Vagina (tissue), 2 donors: ENCODE measurements around the gene RPL32. TPM values are rescaled to one million over a fixed set of nuclear protein-coding genes. Genes with fewer than 3 reads are reported as not detected.

ENCODE experiments used
- DNase-seq, 2 donors: peaks; one replicate each; pipeline ENCODE4 v3.0.0-alpha.2; 2017; ENCODE audit errors: extremely low spot score in 2 of 2
- H3K27ac ChIP-seq: fragments of 200-600 bp; sonication (generic); one replicate; pipeline ENCODE4 v1.5.1; 2019
- H3K27me3 ChIP-seq: fragments of 200-600 bp; sonication (generic); one replicate; pipeline ENCODE4 v1.5.1; 2019
- H3K36me3 ChIP-seq, 2 donors: fragments of 200-600 bp; sonication (generic); one replicate each; pipeline ENCODE4 v1.5.1; 2017 to 2019
- H3K4me1 ChIP-seq: fragments of 200-600 bp; sonication (generic); one replicate; pipeline ENCODE4 v1.5.1; 2019
- H3K4me3 ChIP-seq, 2 donors: fragments of 200-600 bp; sonication (generic); 1 replicate in 1 of 2; 2 replicates in 1 of 2; pipeline ENCODE4 v1.5.1; 2016 to 2019
- H3K9me3 ChIP-seq: fragments of 200-600 bp; sonication (generic); one replicate; pipeline ENCODE4 v1.5.1; 2019
- POLR2A ChIP-seq, 2 donors: fragments of 450-650 bp; IDR thresholded peaks; one replicate each; pipeline ENCODE4 v1.6.1; 2017; ENCODE audit warnings: antibody characterized with exemption in 2 of 2, mild to moderate bottlenecking in 2 of 2, moderate library complexity in 2 of 2
- POLR2AphosphoS5 ChIP-seq, 2 donors: sonication (generic); formaldehyde crosslinking; IDR thresholded peaks; one replicate each; pipeline ENCODE4 v1.9.0; 2017; ENCODE audit warnings: antibody characterized with exemption in 2 of 2, mild to moderate bottlenecking in 2 of 2, low read depth in 1 of 2; ENCODE audit not compliant: insufficient read depth in 1 of 2
- intact Hi-C: fragments of 100-400 bp; cut with DNase I; formaldehyde crosslinking; loops from one replicate; pipeline ENCODE4 v1.15.1; 2023
- total RNA-seq: library from RNA; depleted of rRNA; stranded (reverse); fragments of >200 nt; gene quantifications from one replicate; pipeline ENCODE4 v1.2.3, GENCODE V29; 2016
- TF ChIP-seq, protein P1 (sequence below), 3 experiments: fragments of 450-650 bp in 2 of 3; fragments of 200-600 bp in 1 of 3; sonication (generic) in 1 of 3; IDR thresholded peaks; one replicate each; pipeline ENCODE4 v1.5.1; 2017 to 2019; ENCODE audit warnings: antibody characterized with exemption in 3 of 3, mild to moderate bottlenecking in 2 of 3, moderate library complexity in 2 of 3

RPL32 gene
- total RNA-seq, 1 donor from 2014 or later: 2,085 TPM

DNA sequence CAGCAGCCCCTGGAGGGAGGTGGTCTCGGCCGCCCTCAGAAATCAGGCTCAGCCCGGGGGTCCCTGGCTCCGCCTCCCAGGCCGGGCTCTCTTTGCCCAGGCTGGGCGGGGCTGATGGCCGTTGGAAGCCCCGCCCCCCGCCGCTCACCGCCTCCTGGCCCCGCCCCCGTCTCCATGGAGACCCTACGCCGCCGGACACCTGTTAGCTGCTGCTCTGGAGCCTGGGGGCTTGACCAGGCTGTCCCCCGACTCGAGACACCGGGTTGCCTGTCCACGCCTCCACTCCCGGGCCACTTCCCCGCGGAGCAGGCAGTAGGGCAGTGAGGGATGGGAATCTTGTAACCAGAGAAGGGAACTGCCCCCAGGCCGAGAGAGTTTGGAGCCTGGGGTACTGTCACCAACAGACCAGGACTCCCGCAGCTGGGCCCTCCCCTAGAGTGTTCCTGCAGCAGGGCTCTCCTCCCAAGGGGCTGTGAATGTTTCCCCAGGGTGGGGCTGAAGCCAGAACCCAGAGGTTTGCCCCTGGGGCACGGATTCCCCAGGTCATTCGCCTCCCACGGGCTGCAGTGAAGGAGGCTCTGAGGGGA lies 27.8 kb upstream of the RPL32 start:
- no peaks in the 10 kb centered on the region for H3K9me3 ChIP-seq
- no peak for DNase-seq

GRCh38 chr3:12868039-12869034 lies 27.0 kb upstream of the RPL32 start:
- intact Hi-C loops: no loop called here
- Histone ChIP-seq H3K27ac (no peak overlapping the region), H3K4me3 (no peak overlapping the region), H3K36me3 (no peaks in the 10 kb centered on the region), H3K4me1 (peaks cover 15% of the 10 kb centered on the region), H3K27me3 (no peaks in the 10 kb centered on the region), H3K9me3 (no peaks in the 10 kb centered on the region)
- TF ChIP-seq POLR2A (IDR thresholded peaks at IDR 0.05) (no peak), POLR2AphosphoS5 (IDR thresholded peaks at IDR 0.05; ENCODE audit: insufficient read depth in 1 of 2, low read depth in 1 of 2) (peak in 1 of 2 donors; percentile 58)
- TF ChIP-seq, protein P1, sequence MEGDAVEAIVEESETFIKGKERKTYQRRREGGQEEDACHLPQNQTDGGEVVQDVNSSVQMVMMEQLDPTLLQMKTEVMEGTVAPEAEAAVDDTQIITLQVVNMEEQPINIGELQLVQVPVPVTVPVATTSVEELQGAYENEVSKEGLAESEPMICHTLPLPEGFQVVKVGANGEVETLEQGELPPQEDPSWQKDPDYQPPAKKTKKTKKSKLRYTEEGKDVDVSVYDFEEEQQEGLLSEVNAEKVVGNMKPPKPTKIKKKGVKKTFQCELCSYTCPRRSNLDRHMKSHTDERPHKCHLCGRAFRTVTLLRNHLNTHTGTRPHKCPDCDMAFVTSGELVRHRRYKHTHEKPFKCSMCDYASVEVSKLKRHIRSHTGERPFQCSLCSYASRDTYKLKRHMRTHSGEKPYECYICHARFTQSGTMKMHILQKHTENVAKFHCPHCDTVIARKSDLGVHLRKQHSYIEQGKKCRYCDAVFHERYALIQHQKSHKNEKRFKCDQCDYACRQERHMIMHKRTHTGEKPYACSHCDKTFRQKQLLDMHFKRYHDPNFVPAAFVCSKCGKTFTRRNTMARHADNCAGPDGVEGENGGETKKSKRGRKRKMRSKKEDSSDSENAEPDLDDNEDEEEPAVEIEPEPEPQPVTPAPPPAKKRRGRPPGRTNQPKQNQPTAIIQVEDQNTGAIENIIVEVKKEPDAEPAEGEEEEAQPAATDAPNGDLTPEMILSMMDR (IDR thresholded peaks at IDR 0.05): peak; percentile 88 to 94 (median 88)
- DNase-seq: no peak

More for the DNA sequence above, 27.8 kb upstream of the RPL32 start:
- no peaks in the 10 kb centered on the region for H3K27me3 ChIP-seq
- H3K27ac ChIP-seq: no peak overlapping the region
- H3K4me3 ChIP-seq: no peak overlapping the region
- no peak for TF ChIP-seq POLR2A (IDR thresholded peaks at IDR 0.05)
- no peak for TF ChIP-seq POLR2AphosphoS5 (IDR thresholded peaks at IDR 0.05; ENCODE audit: insufficient read depth in 1 of 2, low read depth in 1 of 2)
- TF ChIP-seq, protein P1 (IDR thresholded peaks at IDR 0.05): no peak
- no peaks in the 10 kb centered on the region for H3K36me3 ChIP-seq
- intact Hi-C loops: no loop called here
- H3K4me1 ChIP-seq: peaks cover 15% of the 10 kb centered on the region

DNA sequence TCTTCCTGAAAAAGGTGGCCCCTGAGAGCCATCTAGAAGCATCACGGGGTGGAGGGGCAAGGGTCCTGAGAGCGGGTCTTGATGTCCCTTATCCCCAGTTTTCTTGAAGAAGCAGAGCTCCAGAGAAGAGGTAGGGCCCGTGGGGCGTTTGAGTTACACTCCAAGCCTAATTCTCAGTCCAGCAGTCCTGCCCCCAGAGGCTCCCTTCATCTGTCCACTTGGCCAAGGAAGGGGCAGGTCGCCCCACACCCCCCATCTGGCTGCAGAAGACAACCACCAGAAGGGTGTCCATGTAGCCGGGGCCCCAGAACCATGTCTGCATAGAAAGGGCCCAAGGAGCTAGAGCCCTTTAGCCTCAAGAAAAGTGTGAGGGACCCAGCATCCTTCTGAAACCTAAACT lies 25.5 kb upstream of the RPL32 start:
- Histone ChIP-seq H3K36me3 (no peaks in the 10 kb centered on the region), H3K27me3 (no peaks in the 10 kb centered on the region), H3K9me3 (no peaks in the 10 kb centered on the region), H3K4me3 (no peak overlapping the region), H3K4me1 (peaks cover 15% of the 10 kb centered on the region), H3K27ac (no peak overlapping the region)
- TF ChIP-seq POLR2AphosphoS5 (IDR thresholded peaks at IDR 0.05; ENCODE audit: insufficient read depth in 1 of 2, low read depth in 1 of 2): no peak
- TF ChIP-seq, protein P1 (IDR thresholded peaks at IDR 0.05): no peak
- TF ChIP-seq POLR2A (IDR thresholded peaks at IDR 0.05): no peak
- no peak for DNase-seq
- intact Hi-C loops: no loop called here

DNA sequence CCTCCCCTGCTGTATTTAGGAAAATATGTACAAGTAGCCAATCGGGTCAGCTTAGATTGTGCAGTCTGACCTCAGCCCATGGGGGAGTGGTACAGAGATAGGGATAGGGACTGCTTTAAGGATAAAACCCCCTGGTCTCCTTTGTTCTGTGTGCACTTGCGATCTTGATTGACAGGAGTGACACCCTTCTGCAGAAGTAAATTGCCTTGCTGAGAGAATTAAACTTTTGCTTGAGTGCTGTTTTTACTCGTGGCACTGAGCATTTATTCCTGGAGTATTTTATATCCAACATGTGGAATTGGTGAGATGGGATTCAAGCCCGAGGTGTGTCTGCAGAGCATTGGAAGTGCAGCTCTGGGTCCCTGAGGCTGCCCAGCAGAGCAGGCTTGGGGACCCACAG lies 23.9 kb upstream of the RPL32 start:
- Histone ChIP-seq H3K9me3 (no peaks in the 10 kb centered on the region), H3K36me3 (no peaks in the 10 kb centered on the region), H3K27me3 (no peaks in the 10 kb centered on the region), H3K4me3 (no peak overlapping the region), H3K4me1 (peaks cover 15% of the 10 kb centered on the region), H3K27ac (no peak overlapping the region)
- no peak for DNase-seq
- intact Hi-C loops: no loop called here
- TF ChIP-seq, protein P1 (IDR thresholded peaks at IDR 0.05): no peak
- no peak for TF ChIP-seq POLR2A (IDR thresholded peaks at IDR 0.05)
- no peak for TF ChIP-seq POLR2AphosphoS5 (IDR thresholded peaks at IDR 0.05; ENCODE audit: insufficient read depth in 1 of 2, low read depth in 1 of 2)
